Testis (tissue), 3 donors: ENCODE results near the gene TSPAN14. TPM values are rescaled to one million over a fixed set of nuclear protein-coding genes. Genes with fewer than 3 reads are reported as not detected.

ENCODE experiments used
- DNase-seq: peaks from one replicate; pipeline ENCODE4 v3.0.0-alpha.2; 2019
- H3K27ac ChIP-seq, 2 donors: fragments of 200-600 bp; sonication (generic); one replicate each; pipeline ENCODE4 v1.5.1; 2019
- H3K27me3 ChIP-seq: fragments of 200-600 bp; sonication (generic); one replicate; pipeline ENCODE4 v1.5.1; 2019
- H3K36me3 ChIP-seq: fragments of 200-600 bp; sonication (generic); one replicate; pipeline ENCODE4 v1.5.1; 2017; ENCODE audit warnings: low read depth; ENCODE audit errors: missing control alignments
- H3K4me1 ChIP-seq: fragments of 200-600 bp; sonication (generic); one replicate; pipeline ENCODE4 v1.5.1; 2019
- H3K4me3 ChIP-seq, 2 donors: fragments of 200-600 bp; sonication (generic); one replicate each; pipeline ENCODE4 v1.5.1; 2017 to 2019
- H3K9me3 ChIP-seq: fragments of 200-600 bp; sonication (generic); one replicate; pipeline ENCODE4 v1.5.1; 2017
- POLR2A ChIP-seq: fragments of 450-650 bp; IDR thresholded peaks from one replicate; pipeline ENCODE4 v1.6.1; 2017; ENCODE audit warnings: antibody characterized with exemption, mild to moderate bottlenecking, moderate library complexity
- WGBS, 2 donors: methylation state at CpG; one replicate each; pipeline ENCODE4 v1.1.5; 2018; 5-methylcytosine and 5-hydroxymethylcytosine counted together
- intact Hi-C: fragments of 100-400 bp; cut with DNase I; formaldehyde crosslinking; loops from one replicate; pipeline ENCODE4 v1.15.1; 2023; ENCODE audit warnings: low total_unique reads
- polyA plus RNA-seq: library from polyadenylated mRNA; stranded (reverse); fragments of 350-450 nt; fragmentation: Illumina TruSeq; extraction: RNeasy Lipid Tissue Mini Kit (QIAGEN cat#74804); gene quantifications from one replicate; pipeline ENCODE4 v1.2.3, GENCODE V29; 2014; ENCODE audit warnings: low read depth, low replicate concordance; ENCODE audit not compliant: insufficient read depth
- total RNA-seq, 2 donors: library from RNA; depleted of rRNA; stranded (reverse); fragments of >200 nt; gene quantifications; one replicate each; pipeline ENCODE4 v1.2.3, GENCODE V29; 2016
- TF ChIP-seq, protein P1 (sequence below), 3 experiments: fragments of 450-650 bp in 2 of 3; fragments of 200-600 bp in 1 of 3; sonication (generic) in 1 of 3; IDR thresholded peaks; one replicate each; pipeline ENCODE4 v1.5.1; 2016 to 2019; ENCODE audit warnings: antibody characterized with exemption in 3 of 3, mild to moderate bottlenecking in 2 of 3, moderate library complexity in 1 of 3

The TSPAN14 gene
- total and polyA plus RNA-seq, 3 donors from 2014 or later = 59.1 to 64.6 (median 61.4) TPM

DNA sequence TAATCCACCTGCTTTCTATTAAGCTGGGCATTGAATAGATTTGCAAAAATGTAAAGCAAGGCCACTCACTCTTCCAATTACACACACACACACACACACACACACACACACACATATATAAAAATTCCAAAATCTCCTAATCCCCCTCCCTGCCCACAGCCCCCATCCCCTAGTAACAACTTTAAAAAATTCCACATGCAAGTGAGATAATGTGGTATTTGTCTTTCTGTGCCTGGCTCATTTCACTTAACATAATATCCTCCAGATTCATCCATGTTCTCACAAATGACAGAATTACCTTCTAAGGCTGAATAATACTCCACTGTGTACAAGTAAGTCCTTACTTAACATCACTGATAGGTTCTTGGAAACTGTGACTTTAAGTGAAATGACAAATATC is 107.8 kb downstream of the TSPAN14 start:
- Histone ChIP-seq H3K4me1 (no peaks in the 10 kb centered on the region), H3K4me3 (no peak overlapping the region), H3K9me3 (no peaks in the 10 kb centered on the region), H3K36me3 (no peaks in the 10 kb centered on the region), H3K27me3 (no peaks in the 10 kb centered on the region), H3K27ac (no peak overlapping the region)
- intact Hi-C loops = no loop called here
- no peak for DNase-seq
- TF ChIP-seq, protein P1, sequence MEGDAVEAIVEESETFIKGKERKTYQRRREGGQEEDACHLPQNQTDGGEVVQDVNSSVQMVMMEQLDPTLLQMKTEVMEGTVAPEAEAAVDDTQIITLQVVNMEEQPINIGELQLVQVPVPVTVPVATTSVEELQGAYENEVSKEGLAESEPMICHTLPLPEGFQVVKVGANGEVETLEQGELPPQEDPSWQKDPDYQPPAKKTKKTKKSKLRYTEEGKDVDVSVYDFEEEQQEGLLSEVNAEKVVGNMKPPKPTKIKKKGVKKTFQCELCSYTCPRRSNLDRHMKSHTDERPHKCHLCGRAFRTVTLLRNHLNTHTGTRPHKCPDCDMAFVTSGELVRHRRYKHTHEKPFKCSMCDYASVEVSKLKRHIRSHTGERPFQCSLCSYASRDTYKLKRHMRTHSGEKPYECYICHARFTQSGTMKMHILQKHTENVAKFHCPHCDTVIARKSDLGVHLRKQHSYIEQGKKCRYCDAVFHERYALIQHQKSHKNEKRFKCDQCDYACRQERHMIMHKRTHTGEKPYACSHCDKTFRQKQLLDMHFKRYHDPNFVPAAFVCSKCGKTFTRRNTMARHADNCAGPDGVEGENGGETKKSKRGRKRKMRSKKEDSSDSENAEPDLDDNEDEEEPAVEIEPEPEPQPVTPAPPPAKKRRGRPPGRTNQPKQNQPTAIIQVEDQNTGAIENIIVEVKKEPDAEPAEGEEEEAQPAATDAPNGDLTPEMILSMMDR (IDR thresholded peaks at IDR 0.05) = no peak
- no peak for TF ChIP-seq POLR2A

DNA sequence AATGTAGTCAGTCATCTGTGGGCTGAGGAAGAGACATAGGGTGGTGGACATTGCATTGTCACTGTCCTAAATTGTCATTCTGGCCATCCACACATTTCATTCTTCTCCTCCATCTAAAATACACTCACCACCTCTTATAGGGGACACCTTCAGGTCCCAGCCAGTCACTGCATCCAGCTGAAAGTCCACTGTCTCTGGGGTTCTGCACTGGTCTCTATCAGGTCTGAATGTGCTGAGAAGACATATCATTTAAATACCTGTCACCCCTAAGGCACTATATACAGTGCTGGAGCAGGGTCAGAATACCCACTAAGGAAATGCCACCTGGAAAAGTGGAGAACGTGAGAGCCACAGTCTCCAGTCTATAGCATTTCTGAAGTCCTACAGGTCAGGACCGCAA is 113.2 kb downstream of the TSPAN14 start:
- TF ChIP-seq, protein P1 (IDR thresholded peaks at IDR 0.05) = no peak
- TF ChIP-seq POLR2A = no peak
- no peaks in the 10 kb centered on the region for H3K27me3 ChIP-seq
- no peak for DNase-seq
- intact Hi-C loops = no loop called here
- H3K4me3 ChIP-seq = no peak overlapping the region
- no peak overlapping the region for H3K27ac ChIP-seq
- WGBS, 2 donors = 97 to 100% methylated on average over 2 of the region's 2 CpGs
- H3K36me3 ChIP-seq = no peaks in the 10 kb centered on the region
- H3K9me3 ChIP-seq = no peaks in the 10 kb centered on the region
- H3K4me1 ChIP-seq = no peaks in the 10 kb centered on the region

DNA sequence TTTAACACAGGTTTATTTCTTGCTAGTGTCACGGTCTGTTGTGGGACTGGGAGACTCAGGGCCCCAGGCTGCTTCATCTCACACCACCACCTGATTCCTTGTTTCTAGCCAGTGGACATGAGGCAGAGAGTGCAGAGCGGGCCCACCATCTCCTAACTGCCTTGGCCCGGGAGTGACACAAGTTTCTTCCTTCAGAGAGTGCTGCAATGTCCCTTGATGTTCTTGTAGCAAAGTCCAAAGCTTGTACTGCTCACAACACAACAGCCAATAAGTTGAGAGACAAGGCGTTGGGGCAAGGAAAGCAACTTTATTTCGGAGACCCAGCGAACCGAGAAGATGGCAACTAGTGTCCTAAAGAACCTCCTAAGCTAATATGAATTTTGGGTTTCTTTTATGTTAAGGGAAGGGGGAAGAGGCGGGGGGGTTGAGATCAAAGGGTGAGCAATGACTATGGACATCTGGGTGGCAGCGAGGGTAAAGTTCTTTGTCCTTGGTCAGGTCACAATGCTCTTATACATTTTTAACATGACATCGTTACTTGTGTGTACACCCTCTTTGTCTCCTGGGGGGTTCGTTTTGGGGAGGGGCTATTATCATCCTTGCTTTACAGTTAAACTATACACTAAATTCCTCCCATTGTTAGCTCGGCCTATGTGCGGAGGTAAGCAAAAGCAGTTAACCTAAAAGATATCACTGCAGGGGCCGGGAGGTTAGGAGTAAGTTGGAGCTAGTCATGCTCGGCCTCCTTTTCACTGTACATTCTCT is 115.2 kb downstream of the TSPAN14 start:
- TF ChIP-seq, protein P1 (IDR thresholded peaks at IDR 0.05) = no peak
- TF ChIP-seq POLR2A = no peak
- intact Hi-C loops = no loop called here
- Histone ChIP-seq H3K36me3 (no peaks in the 10 kb centered on the region), H3K27me3 (no peaks in the 10 kb centered on the region), H3K4me1 (no peaks in the 10 kb centered on the region), H3K9me3 (no peaks in the 10 kb centered on the region), H3K4me3 (no peak overlapping the region), H3K27ac (no peak overlapping the region)
- DNase-seq = no peak
- WGBS, 2 donors = 92 to 95% methylated on average over 15 of the region's 15 CpGs

DNA sequence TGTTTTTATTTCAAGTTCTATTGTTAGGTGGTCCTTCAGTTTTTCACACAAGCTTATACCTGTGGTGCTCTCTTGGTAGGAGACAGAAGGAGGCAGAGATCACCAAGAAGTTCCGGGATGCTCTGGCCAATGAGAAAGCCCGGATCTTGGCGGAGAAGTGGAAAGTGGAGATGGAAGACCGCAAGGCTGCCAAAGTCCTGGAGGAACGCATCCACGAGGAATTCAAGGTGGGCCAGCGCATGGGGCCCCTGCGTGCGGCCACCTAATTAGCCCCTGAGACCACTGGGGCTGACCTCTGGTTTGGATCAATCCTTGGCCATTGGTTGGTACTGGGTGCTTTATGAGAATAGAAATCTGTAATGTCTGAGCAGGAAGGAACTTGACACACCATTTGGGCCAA is 117.2 kb downstream of the TSPAN14 start:
- DNase-seq = no peak
- no peak overlapping the region for H3K27ac ChIP-seq
- H3K36me3 ChIP-seq = no peaks in the 10 kb centered on the region
- H3K4me1 ChIP-seq = no peaks in the 10 kb centered on the region
- WGBS, 2 donors = 39 to 79% methylated on average over 9 of the region's 9 CpGs
- H3K4me3 ChIP-seq = no peak overlapping the region
- H3K27me3 ChIP-seq = no peaks in the 10 kb centered on the region
- TF ChIP-seq POLR2A = no peak
- TF ChIP-seq, protein P1 (IDR thresholded peaks at IDR 0.05) = no peak
- no peaks in the 10 kb centered on the region for H3K9me3 ChIP-seq
- intact Hi-C loops = no loop called here

DNA sequence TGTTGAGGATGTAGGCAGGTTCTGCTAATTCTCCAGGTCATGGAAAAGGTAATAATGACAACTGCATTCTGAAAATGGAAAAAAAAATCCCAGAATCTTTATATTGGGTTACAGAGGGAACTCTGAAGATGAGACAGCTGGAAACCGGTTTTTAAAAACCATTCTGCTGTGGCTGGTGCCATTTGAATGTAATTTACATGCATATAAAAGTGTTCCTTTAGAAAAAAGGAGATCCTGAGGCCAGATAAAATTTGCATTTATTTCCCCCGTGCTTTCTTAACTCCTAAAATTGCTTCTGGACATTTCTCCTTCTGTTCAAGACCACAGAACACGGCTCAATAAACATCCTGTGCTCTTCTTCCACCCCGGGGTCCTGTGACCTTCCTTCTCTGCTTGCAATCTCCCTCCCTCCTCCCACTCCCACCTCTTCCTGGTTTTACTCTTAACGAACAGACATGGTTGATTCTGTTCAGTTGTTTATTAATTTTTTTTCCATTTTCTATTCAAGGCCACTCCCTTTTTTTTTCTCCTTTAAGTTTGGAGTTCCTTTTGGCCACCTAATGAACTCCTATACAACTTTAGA is 125.2 kb downstream of the TSPAN14 start:
- intact Hi-C loops = no loop called here
- WGBS, 2 donors = 28 to 32% methylated on average over 5 of the region's 5 CpGs

More for the DNA sequence above, 125.2 kb downstream of the TSPAN14 start:
- no peaks in the 10 kb centered on the region for H3K4me1 ChIP-seq
- H3K36me3 ChIP-seq = no peaks in the 10 kb centered on the region
- H3K9me3 ChIP-seq = no peaks in the 10 kb centered on the region
- no peaks in the 10 kb centered on the region for H3K27me3 ChIP-seq
- H3K4me3 ChIP-seq = no peak overlapping the region
- H3K27ac ChIP-seq = no peak overlapping the region
- no peak for DNase-seq
- no peak for TF ChIP-seq POLR2A
- TF ChIP-seq, protein P1 (IDR thresholded peaks at IDR 0.05) = no peak
